Hepatocyte (in vitro differentiated cells): ENCODE data around the gene STAB2.

Experiments used
- CTCF ChIP-seq: fragments of 200-600 bp; sonication (generic); IDR thresholded peaks from 2 replicates; pipeline ENCODE4 v1.5.1; 2016; ENCODE audit warnings: antibody characterized with exemption, mild to moderate bottlenecking; ENCODE audit not compliant: poor library complexity
- EZH2 ChIP-seq: fragments of 200-600 bp; sonication (generic); IDR thresholded peaks from 2 replicates; pipeline ENCODE4 v1.6.1; 2016; ENCODE audit warnings: antibody characterized with exemption, mild to moderate bottlenecking, borderline replicate concordance

DNA sequence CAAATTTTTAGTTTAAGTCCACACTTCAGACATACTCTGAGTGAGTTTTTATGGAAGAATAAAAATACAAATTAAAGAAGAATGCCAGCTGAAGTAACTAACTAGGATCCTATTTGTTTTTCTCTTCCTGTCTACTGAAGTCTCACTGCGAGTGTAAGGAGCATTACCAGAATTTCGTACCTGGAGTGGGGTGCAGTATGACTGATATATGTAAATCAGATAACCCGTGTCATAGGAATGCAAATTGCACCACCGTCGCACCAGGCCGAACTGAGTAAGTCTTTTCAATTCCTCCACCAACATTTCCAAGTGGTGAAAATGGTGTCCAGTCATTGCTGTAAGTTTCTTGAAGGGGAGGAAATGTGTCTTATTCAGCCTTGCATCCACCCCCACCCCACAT, 52.9 kb downstream of the STAB2 start:
- TF ChIP-seq EZH2 (no peak), CTCF (no peak)
